ENCODE results near the gene ZDHHC6. TPM values are rescaled to one million over a fixed set of nuclear protein-coding genes. Genes with fewer than 3 reads are reported as not detected.

The ZDHHC6 gene
- total RNA-seq, 1 experiment from 2014 or later: 40.3 TPM

- intact Hi-C loops (cut with micrococcal nuclease; ENCODE audit: unreplicated experiment): no loop called here
- no TSS peak for BruUV-seq (replicated peaks)
- Histone ChIP-seq H3K4me3 (ENCODE audit: low read depth in 2 of 2, low read length in 2 of 2) (no peak overlapping the region), H3K27ac (ENCODE audit: low read length) (no peak overlapping the region), H3K9me3 (ENCODE audit: control insufficient read depth, insufficient read depth, low read depth, low read length) (no peaks in the 10 kb centered on the region), H3K27me3 (ENCODE audit: control insufficient read depth, insufficient read depth, low read length) (no peaks in the 10 kb centered on the region), H3K4me1 (ENCODE audit: control insufficient read depth, insufficient read depth, low read length) (no peaks in the 10 kb centered on the region), H3K36me3 (ENCODE audit: control insufficient read depth, insufficient read depth, low read length) (no peaks in the 10 kb centered on the region)
- ATAC-seq: no peak
- TF ChIP-seq CTCF (IDR thresholded peaks at IDR 0.05): no peak
- TF ChIP-seq REST (IDR thresholded peaks at IDR 0.05; ENCODE audit: insufficient read depth in 1 of 2, low read depth in 2 of 2, low read length in 1 of 2): no peak
- no peak for TF ChIP-seq TCF7L2 (IDR thresholded peaks at IDR 0.05; ENCODE audit: low read depth, low read length)
- no peak for TF ChIP-seq SIN3A (IDR thresholded peaks at IDR 0.05; ENCODE audit: borderline replicate concordance, insufficient read depth, low read depth, low read length)
- TF ChIP-seq POLR2AphosphoS5 (IDR thresholded peaks at IDR 0.05; ENCODE audit: low read depth, low read length): no peak
- no peak for DNase-seq (ENCODE audit: low read depth, low spot score)
- ChIA-PET POLR2A (no interaction called here), CTCF (no interaction called here)
- in situ Hi-C loops (cut with HindIII; ENCODE audit: low pct_unique_long_range_greater_than_20kb, low sequenced_read_pairs): no loop called here
Observed at GRCh38 chr10:112421731-112422130, 25.0 kb downstream of the ZDHHC6 start.

DNA sequence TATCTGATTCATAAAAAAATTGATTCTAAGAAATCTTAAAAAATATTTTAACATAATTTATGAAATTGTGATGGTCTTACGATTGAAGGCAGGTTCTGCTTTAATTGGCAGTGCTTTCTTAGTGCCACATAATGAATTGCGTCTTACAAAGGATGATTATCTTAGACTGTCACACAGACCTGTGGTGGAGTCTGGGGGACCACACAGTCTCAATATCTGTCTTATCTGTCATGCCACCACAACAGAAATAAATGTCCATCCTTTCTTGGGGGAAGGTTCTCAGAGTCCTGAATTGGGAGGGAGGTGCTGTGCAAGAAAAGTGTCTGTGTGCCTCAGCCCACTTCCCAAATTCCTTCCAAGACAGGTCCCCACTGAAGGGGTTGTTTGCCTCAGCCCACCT is 34.0 kb downstream of the ZDHHC6 start:
- Histone ChIP-seq H3K4me3 (ENCODE audit: low read depth in 2 of 2, low read length in 2 of 2) (no peak overlapping the region), H3K36me3 (ENCODE audit: control insufficient read depth, insufficient read depth, low read length) (no peaks in the 10 kb centered on the region), H3K27me3 (ENCODE audit: control insufficient read depth, insufficient read depth, low read length) (peaks cover 16% of the 10 kb centered on the region), H3K27ac (ENCODE audit: low read length) (no peak overlapping the region), H3K9me3 (ENCODE audit: control insufficient read depth, insufficient read depth, low read depth, low read length) (no peaks in the 10 kb centered on the region), H3K4me1 (ENCODE audit: control insufficient read depth, insufficient read depth, low read length) (no peaks in the 10 kb centered on the region)
- no peak for DNase-seq (ENCODE audit: low read depth, low spot score)
- ATAC-seq: no peak
- POLR2A ChIA-PET: no interaction called here
- in situ Hi-C loops (cut with HindIII; ENCODE audit: low pct_unique_long_range_greater_than_20kb, low sequenced_read_pairs): no loop called here
- no peak for TF ChIP-seq REST (IDR thresholded peaks at IDR 0.05; ENCODE audit: insufficient read depth in 1 of 2, low read depth in 2 of 2, low read length in 1 of 2)
- no peak for TF ChIP-seq CTCF (IDR thresholded peaks at IDR 0.05)
- no peak for TF ChIP-seq SIN3A (IDR thresholded peaks at IDR 0.05; ENCODE audit: borderline replicate concordance, insufficient read depth, low read depth, low read length)
- no peak for TF ChIP-seq TCF7L2 (IDR thresholded peaks at IDR 0.05; ENCODE audit: low read depth, low read length)
- no peak for TF ChIP-seq POLR2AphosphoS5 (IDR thresholded peaks at IDR 0.05; ENCODE audit: low read depth, low read length)
- no TSS peak for BruUV-seq (replicated peaks)
- intact Hi-C loops (cut with micrococcal nuclease; ENCODE audit: unreplicated experiment): no loop called here
- CTCF ChIA-PET: no interaction called here

Data from Panc1 (cell line).